NCI-H1930 (cell line): Measurements from ENCODE around the gene ACOT13.
"Not testable (repeated sequence)": the region's sequence is repeated elsewhere in the genome, so short reads cannot be mapped to it uniquely, and the experiment has no call there.

Experiments used
- DNase-seq, 2 experiments: peaks; one replicate each; lab custom pipeline; 2025; lab: John Stamatoyannopoulos, UW

The ACOT13 gene

GRCh38 chr6:24662236-24662635 lies 4.6 kb upstream of the ACOT13 start:
- DNase-seq = no peak

GRCh38 chr6:24663189-24663588 lies 3.7 kb upstream of the ACOT13 start:
- no peak for DNase-seq

GRCh38 chr6:24664046-24664987 lies 2.6 kb upstream of the ACOT13 start:
- DNase-seq = no peak

GRCh38 chr6:24666097-24666640 lies 708 bp upstream of the ACOT13 start:
- peak in 1 of 2 experiments; percentile 35 for DNase-seq

- no peak for DNase-seq
Observed at GRCh38 chr6:24667378-24667803, 514 bp downstream of the ACOT13 start.

- DNase-seq = not testable (repeated sequence)
Observed at GRCh38 chr6:24668066-24668996, 1.5 kb downstream of the ACOT13 start.

- no peak for DNase-seq
Observed at GRCh38 chr6:24668997-24669361, 2.1 kb downstream of the ACOT13 start.

GRCh38 chr6:24670492-24670891 lies 3.6 kb downstream of the ACOT13 start:
- not testable (repeated sequence) for DNase-seq

GRCh38 chr6:24671077-24671476 lies 4.2 kb downstream of the ACOT13 start:
- not testable (repeated sequence) for DNase-seq

GRCh38 chr6:24672620-24673182 lies 5.8 kb downstream of the ACOT13 start:
- no peak for DNase-seq

GRCh38 chr6:24673625-24674024 lies 6.7 kb downstream of the ACOT13 start:
- DNase-seq = no peak

- not testable (repeated sequence) for DNase-seq
Observed at GRCh38 chr6:24678792-24679352, 12.0 kb downstream of the ACOT13 start.

- no peak for DNase-seq
Observed at GRCh38 chr6:24680582-24680981, 13.7 kb downstream of the ACOT13 start.

GRCh38 chr6:24683297-24684296 lies 16.7 kb downstream of the ACOT13 start:
- no peak for DNase-seq

GRCh38 chr6:24686408-24686807 lies 19.5 kb downstream of the ACOT13 start:
- no peak for DNase-seq

GRCh38 chr6:24686946-24687345 lies 20.1 kb downstream of the ACOT13 start:
- no peak for DNase-seq

- no peak for DNase-seq
Observed at GRCh38 chr6:24689964-24690363, 23.1 kb downstream of the ACOT13 start.

GRCh38 chr6:24690593-24690992 lies 23.7 kb downstream of the ACOT13 start:
- DNase-seq = no peak

GRCh38 chr6:24691550-24691949 lies 24.7 kb downstream of the ACOT13 start:
- no peak for DNase-seq

GRCh38 chr6:24692003-24692402 lies 25.1 kb downstream of the ACOT13 start:
- no peak for DNase-seq
